Kidney (tissue), 14 donors: ENCODE results near the gene CLEC16A. TPM values are rescaled to one million over a fixed set of nuclear protein-coding genes. Genes with fewer than 3 reads are reported as not detected.
A peak's percentile ranks its signal among the peaks of the same experiment; 100 is the strongest.

Experiments
- DNase-seq, 5 donors: peaks; one replicate each; pipeline ENCODE4 v3.0.0-alpha.2; 2013 to 2020
- FAIRE-seq: peaks from 2 replicates; lab custom pipeline; 2012; peaks lifted over from hg19 to GRCh38; lab: Jason Lieb, UNC
- H3K27ac ChIP-seq, 2 donors: one replicate each; pipeline ENCODE4 v1.7.0; 2013; ENCODE audit warnings: low read depth in 2 of 2, low read length in 2 of 2, inconsistent platforms in 1 of 2
- H3K27me3 ChIP-seq: one replicate; pipeline ENCODE4 v1.7.1; 2013; ENCODE audit warnings: low read length, inconsistent platforms; ENCODE audit not compliant: control insufficient read depth, insufficient read depth
- H3K36me3 ChIP-seq, 3 donors: one replicate each; pipeline versions ENCODE4 v1.7.0 to v1.7.1; 2013; ENCODE audit warnings: low read length in 3 of 3, control low read depth in 1 of 3, inconsistent platforms in 1 of 3; ENCODE audit not compliant: insufficient read depth in 3 of 3, control insufficient read depth in 2 of 3
- H3K4me1 ChIP-seq, 3 donors: one replicate each; pipeline versions ENCODE4 v1.7.0 to v1.7.1; 2013; ENCODE audit warnings: low read length in 3 of 3, inconsistent platforms in 1 of 3, low read depth in 1 of 3; ENCODE audit not compliant: control insufficient read depth in 2 of 3, insufficient read depth in 2 of 3
- H3K4me3 ChIP-seq, 3 donors: one replicate each; pipeline versions ENCODE4 v1.7.0 to v1.8.1; 2013; ENCODE audit warnings: low read length in 3 of 3, control low read depth in 1 of 3, inconsistent platforms in 1 of 3
- H3K9ac ChIP-seq, 3 donors: one replicate each; pipeline versions ENCODE4 v1.7.0 to v1.7.1; 2013; ENCODE audit warnings: low read length in 3 of 3, control low read depth in 1 of 3, inconsistent platforms in 1 of 3
- H3K9me3 ChIP-seq, 3 donors: one replicate each; pipeline versions ENCODE4 v1.7.0 to v1.7.1; 2013; ENCODE audit warnings: low read length in 3 of 3, control low read depth in 1 of 3, inconsistent platforms in 1 of 3; ENCODE audit not compliant: control insufficient read depth in 2 of 3, insufficient read depth in 1 of 3
- intact Hi-C: fragments of 100-400 bp; cut with DNase I; formaldehyde crosslinking; loops from one replicate; pipeline ENCODE4 v1.11.1; 2022
- polyA plus RNA-seq: library from polyadenylated mRNA; stranded (reverse); fragments of 350-450 nt; fragmentation: Illumina TruSeq; extraction: RNeasy Lipid Tissue Mini Kit (QIAGEN cat#74804); gene quantifications from one replicate; pipeline ENCODE4 v1.2.3, GENCODE V29; 2014; ENCODE audit warnings: low read depth, low replicate concordance; ENCODE audit not compliant: insufficient read depth
- total RNA-seq: library from RNA; stranded (reverse); fragmentation: NEBNext Ultra II Directional; extraction: Animal tissue kit (Norgen Biotek cat#: 25700); gene quantifications from one replicate; pipeline ENCODE4 v1.2.1, GENCODE V29; 2021
- TF ChIP-seq, protein P1 (sequence below): IDR thresholded peaks from 3 replicates; pipeline ENCODE4 v1.5.1; 2012; ENCODE audit warnings: mild to moderate bottlenecking, moderate library complexity, borderline replicate concordance; ENCODE audit not compliant: insufficient read depth; ENCODE audit errors: extremely low read depth
- donor health status: control.
- donor health status: control.
- donor health status: control.
- donor health status: control.
- donor health status: control.
- donor health status: DM: yes; HTN: yes; CAD: no.
- donor health status: Normal renal cell carcinoma (clear cell type).

The CLEC16A gene
- total and polyA plus RNA-seq, 2 donors from 2014 or later = 10.8 to 51.9 TPM

DNA sequence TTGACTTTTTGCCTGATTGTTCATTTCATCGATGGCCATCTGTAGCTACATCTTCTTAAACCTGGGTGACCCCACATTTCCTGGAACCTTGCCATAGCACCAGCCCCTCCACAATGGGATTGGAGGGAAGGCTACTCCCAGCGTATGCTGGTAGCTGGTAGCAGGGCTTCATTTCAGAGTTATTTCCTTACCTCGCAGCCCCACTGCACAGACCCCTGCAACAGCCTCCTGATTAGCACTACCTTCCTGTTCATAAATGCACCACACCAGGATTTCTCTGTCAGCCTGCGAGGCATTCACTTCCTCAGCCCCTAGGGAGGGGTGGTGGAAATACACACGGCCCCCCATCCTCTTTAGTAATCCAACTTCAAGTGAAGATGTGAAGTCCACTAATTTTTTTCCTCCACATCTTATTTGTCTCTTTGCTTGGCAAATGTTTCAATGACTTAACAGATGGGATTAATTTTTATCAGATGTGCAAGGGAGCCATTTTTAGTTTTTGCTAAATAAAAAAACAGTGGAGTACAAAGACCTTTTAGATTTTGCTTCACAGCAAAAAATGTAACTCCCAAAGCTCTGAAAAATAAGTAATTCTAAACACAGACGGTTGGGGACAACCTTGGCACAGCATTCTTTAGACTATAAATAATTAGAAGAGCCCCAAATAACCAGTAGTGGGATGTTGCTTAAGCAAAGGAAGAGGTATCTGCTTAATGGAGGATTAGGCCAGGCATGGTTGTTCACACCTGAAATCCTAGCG is 76.6 kb downstream of the CLEC16A start:
- Histone ChIP-seq H3K4me3 (no peak overlapping the region), H3K27me3 (no peaks in the 10 kb centered on the region), H3K9me3 (no peaks in the 10 kb centered on the region), H3K27ac (no peak overlapping the region), H3K9ac (no peak overlapping the region), H3K36me3 (peaks cover 7 to 24% (median 12%) of the 10 kb centered on the region in 3 donors), H3K4me1 (peaks cover 0 to 2% (median 0%) of the 10 kb centered on the region in 3 donors)
- intact Hi-C loops = no loop called here
- DNase-seq (peak in 1 of 5 donors; percentile 31), FAIRE-seq (no peak)
- TF ChIP-seq, protein P1, sequence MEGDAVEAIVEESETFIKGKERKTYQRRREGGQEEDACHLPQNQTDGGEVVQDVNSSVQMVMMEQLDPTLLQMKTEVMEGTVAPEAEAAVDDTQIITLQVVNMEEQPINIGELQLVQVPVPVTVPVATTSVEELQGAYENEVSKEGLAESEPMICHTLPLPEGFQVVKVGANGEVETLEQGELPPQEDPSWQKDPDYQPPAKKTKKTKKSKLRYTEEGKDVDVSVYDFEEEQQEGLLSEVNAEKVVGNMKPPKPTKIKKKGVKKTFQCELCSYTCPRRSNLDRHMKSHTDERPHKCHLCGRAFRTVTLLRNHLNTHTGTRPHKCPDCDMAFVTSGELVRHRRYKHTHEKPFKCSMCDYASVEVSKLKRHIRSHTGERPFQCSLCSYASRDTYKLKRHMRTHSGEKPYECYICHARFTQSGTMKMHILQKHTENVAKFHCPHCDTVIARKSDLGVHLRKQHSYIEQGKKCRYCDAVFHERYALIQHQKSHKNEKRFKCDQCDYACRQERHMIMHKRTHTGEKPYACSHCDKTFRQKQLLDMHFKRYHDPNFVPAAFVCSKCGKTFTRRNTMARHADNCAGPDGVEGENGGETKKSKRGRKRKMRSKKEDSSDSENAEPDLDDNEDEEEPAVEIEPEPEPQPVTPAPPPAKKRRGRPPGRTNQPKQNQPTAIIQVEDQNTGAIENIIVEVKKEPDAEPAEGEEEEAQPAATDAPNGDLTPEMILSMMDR = no peak

DNA sequence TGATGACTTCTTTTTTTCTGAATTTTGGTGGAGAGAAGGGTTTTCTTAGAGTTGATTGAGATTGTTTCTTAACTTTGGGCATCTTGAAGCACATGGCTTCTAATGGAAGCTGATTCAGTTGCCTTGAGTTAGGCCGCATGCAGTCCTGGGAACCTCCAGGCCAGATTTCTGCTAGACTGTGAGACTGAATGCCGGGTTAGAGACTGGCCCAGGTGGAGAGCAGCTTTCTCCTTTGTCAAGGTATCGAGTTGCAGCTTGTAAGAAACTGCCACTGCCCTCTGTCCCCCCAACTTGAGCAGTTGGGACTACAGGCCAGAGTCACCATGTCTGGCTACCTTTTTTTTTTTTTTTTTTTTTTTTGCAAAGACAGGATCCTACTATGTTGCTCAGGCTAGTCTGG is 77.6 kb downstream of the CLEC16A start:
- Histone ChIP-seq H3K4me1 (peaks cover 0 to 2% (median 0%) of the 10 kb centered on the region in 3 donors), H3K4me3 (no peak overlapping the region), H3K9me3 (no peaks in the 10 kb centered on the region), H3K36me3 (peaks cover 9 to 27% (median 12%) of the 10 kb centered on the region in 3 donors), H3K27me3 (no peaks in the 10 kb centered on the region), H3K27ac (no peak overlapping the region), H3K9ac (no peak overlapping the region)
- TF ChIP-seq, protein P1 = no peak
- FAIRE-seq = no peak
- DNase-seq = no peak
- intact Hi-C loops = no loop called here

DNA sequence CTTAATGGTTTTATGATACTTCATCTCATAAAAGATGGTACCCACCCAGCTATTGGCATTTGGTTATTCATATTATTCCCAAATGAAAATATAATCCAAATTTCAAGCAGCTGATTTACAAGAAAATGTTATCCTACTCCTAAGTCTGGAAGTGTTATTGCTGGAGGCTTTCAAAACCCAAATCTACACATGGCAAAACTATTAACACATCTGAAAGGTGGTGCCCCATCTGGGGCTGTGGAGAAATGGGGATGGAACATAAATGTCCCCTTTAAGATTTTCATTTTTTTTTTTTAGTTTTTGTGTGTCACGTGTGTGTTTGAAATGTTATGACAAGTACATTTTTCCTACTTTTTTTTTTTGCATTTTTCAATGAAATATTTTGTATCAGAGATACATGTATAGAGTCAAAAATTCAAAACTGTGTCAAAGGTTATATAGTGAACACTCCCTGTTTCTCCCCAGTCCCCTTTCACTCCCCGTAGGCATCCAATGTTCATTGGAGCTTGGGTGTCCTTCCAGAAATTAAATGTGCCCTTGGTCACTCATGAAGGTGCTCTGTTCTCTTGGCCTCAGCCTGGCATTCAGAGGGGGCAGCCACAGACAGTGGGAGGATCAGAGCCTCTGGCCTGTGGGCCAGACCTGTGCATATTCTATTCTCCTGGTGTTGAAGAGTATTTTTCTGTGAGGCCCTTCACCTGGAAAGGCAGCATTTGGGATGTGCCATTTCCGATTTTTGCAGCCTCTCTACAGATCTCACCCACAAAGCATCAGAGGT is 79.1 kb downstream of the CLEC16A start:
- no peak for DNase-seq
- FAIRE-seq = no peak
- Histone ChIP-seq H3K27ac (no peak overlapping the region), H3K4me1 (no peaks in the 10 kb centered on the region), H3K9ac (no peak overlapping the region), H3K4me3 (no peak overlapping the region), H3K9me3 (no peaks in the 10 kb centered on the region), H3K27me3 (no peaks in the 10 kb centered on the region), H3K36me3 (peaks cover 9 to 27% (median 12%) of the 10 kb centered on the region in 3 donors)
- intact Hi-C loops = no loop called here
- TF ChIP-seq, protein P1 = no peak
